ENCODE data around the gene RAB13. TPM values are rescaled to one million over a fixed set of nuclear protein-coding genes. Genes with fewer than 3 reads are reported as not detected.

RAB13 gene
- total and polyA plus RNA-seq, 2 of the 13 experiments (the other 11 are each of a cell fraction or from before 2014, with no cell fraction given): 15.9 to 24.7 TPM

- TF ChIP-seq, protein P1, sequence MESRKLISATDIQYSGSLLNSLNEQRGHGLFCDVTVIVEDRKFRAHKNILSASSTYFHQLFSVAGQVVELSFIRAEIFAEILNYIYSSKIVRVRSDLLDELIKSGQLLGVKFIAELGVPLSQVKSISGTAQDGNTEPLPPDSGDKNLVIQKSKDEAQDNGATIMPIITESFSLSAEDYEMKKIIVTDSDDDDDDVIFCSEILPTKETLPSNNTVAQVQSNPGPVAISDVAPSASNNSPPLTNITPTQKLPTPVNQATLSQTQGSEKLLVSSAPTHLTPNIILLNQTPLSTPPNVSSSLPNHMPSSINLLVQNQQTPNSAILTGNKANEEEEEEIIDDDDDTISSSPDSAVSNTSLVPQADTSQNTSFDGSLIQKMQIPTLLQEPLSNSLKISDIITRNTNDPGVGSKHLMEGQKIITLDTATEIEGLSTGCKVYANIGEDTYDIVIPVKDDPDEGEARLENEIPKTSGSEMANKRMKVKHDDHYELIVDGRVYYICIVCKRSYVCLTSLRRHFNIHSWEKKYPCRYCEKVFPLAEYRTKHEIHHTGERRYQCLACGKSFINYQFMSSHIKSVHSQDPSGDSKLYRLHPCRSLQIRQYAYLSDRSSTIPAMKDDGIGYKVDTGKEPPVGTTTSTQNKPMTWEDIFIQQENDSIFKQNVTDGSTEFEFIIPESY (CRISPR knock-in tag; IDR thresholded peaks at IDR 0.05): peak; percentile 39; the same call in 1 of the 2 replicates
- TF ChIP-seq SRSF9 (IDR thresholded peaks at IDR 0.05; ENCODE audit: borderline replicate concordance, insufficient read depth, low read depth, low read length, poor library complexity, severe bottlenecking) (no peak), ZNF446 (CRISPR knock-in tag; IDR thresholded peaks at IDR 0.05) (no peak), RBFOX2 (IDR thresholded peaks at IDR 0.05; ENCODE audit: low read depth, low read length) (0 out of 2 replicates have a peak, but pooled peaks have one; percentile 34)
Observed at GRCh38 chr1:153959454-153959853, 26.7 kb downstream of the RAB13 start (continued).

DNA sequence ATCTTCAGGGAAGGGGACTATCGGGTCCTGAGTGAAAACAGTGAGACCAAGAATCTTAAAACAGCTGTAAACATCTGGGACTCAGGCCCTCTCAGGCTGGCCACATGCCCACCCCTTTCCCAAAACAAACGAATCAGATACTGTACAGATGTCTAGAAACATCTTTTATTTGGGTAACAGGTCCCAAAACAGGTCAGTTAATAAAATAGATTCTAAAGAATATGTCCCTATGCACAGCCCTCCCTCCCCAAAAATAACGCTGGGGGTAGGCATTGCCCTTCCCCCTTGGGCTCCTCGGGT, 27.2 kb downstream of the RAB13 start:
- Histone ChIP-seq H3K9ac (ENCODE audit: insufficient read depth, low read depth, low read length) (no peak overlapping the region), H3K4me2 (ENCODE audit: low read depth, low read length) (peak overlapping the region; percentile 80), H3K9me3 (ENCODE audit: low read length) (no peaks in the 10 kb centered on the region), H3K36me3 (replicated peaks in 1 of 2; ENCODE audit: control insufficient read depth in 1 of 2, insufficient read depth in 2 of 2, low read length in 2 of 2) (peaks cover 0 to 16% of the 10 kb centered on the region in 2 experiments; a peak in 2 of 5 replicates), H2AFZ (ENCODE audit: low read length) (no peak overlapping the region), H3K79me2 (ENCODE audit: insufficient read depth, low read length) (peaks cover 59% of the 10 kb centered on the region), H4K20me1 (ENCODE audit: insufficient read depth, low read length) (peaks cover 7% of the 10 kb centered on the region; the same call in 1 of the 2 replicates), H3K4me3 (replicated peaks in 1 of 3; ENCODE audit: insufficient read depth in 1 of 3, low read depth in 2 of 3, low read length in 3 of 3) (peak overlapping the region; percentile 20 to 56 (median 22); a peak in 3 of 6 replicates), H3K27me3 (ENCODE audit: control insufficient read depth in 1 of 2, insufficient read depth in 2 of 2, low read length in 2 of 2) (peaks cover 0 to 7% of the 10 kb centered on the region in 2 experiments; a peak in 1 of 5 replicates), H3K4me1 (ENCODE audit: insufficient read depth, low read length) (peaks cover 61% of the 10 kb centered on the region), H3K27ac (ENCODE audit: extremely low read length, insufficient read depth, low read length) (no peak overlapping the region)
- no TSS peak for BruUV-seq (replicated peaks)
- TF ChIP-seq ZC3H4 (CRISPR knock-in tag; IDR thresholded peaks at IDR 0.05; ENCODE audit: borderline replicate concordance) (no peak), BRF2 (CRISPR knock-in tag; IDR thresholded peaks at IDR 0.05) (no peak)
- TF ChIP-seq, protein P2, sequence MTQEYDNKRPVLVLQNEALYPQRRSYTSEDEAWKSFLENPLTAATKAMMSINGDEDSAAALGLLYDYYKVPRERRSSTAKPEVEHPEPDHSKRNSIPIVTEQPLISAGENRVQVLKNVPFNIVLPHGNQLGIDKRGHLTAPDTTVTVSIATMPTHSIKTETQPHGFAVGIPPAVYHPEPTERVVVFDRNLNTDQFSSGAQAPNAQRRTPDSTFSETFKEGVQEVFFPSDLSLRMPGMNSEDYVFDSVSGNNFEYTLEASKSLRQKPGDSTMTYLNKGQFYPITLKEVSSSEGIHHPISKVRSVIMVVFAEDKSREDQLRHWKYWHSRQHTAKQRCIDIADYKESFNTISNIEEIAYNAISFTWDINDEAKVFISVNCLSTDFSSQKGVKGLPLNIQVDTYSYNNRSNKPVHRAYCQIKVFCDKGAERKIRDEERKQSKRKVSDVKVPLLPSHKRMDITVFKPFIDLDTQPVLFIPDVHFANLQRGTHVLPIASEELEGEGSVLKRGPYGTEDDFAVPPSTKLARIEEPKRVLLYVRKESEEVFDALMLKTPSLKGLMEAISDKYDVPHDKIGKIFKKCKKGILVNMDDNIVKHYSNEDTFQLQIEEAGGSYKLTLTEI (CRISPR knock-in tag; conservative IDR thresholded peaks at IDR 0.05): no peak
- DNase-seq (ENCODE audit: low spot score) (no peak), ATAC-seq (no peak), FAIRE-seq (no peak)
- WGBS (ENCODE audit: low lambda C conversion rate): 62% methylated on average over 4 of the region's 4 CpGs
- CTCF ChIA-PET (ENCODE audit: low intra/inter-chr PET ratio, low total read pairs): no interaction called here
- POLR2A ChIA-PET: interaction anchor here (0.9 to 7.0 kb wide), 8 partner anchors 8 to 44 kb away, joined by 3 to 89 read pairs (median 10); partner anchors contain the start of genes CREB3L4, DENND4B, GATAD2B and JTB
- intact Hi-C loops (cut with micrococcal nuclease; ENCODE audit: unreplicated experiment): loop anchor here (5.0 kb wide), 1 partner anchor 37 kb away; the partner anchor contains the start of gene GATAD2B
- in situ Hi-C loops (cut with HindIII; ENCODE audit: extremely low pct_ligation_motif_present, low pct_unique_long_range_greater_than_20kb): no loop called here
